BE2C (cell line): ENCODE results near the gene ZNF808.
A peak's percentile ranks its signal among the peaks of the same experiment; 100 is the strongest.
"Not testable (repeated sequence)": the region's sequence is repeated elsewhere in the genome, so short reads cannot be mapped to it uniquely, and the experiment has no call there.

Experiments
- DNase-seq: peaks from one replicate; pipeline ENCODE4 v3.0.0-alpha.2; 2020
- H3K27me3 ChIP-seq: fragments of 250-450 bp; sonication (Bioruptor Pico); 2 replicates; pipeline ENCODE4 v1.5.1; 2020; ENCODE audit warnings: mild to moderate bottlenecking
- H3K36me3 ChIP-seq: fragments of 250-450 bp; sonication (Bioruptor Pico); 2 replicates; pipeline ENCODE4 v1.5.1; 2020; ENCODE audit warnings: mild to moderate bottlenecking
- H3K4me1 ChIP-seq: fragments of 250-450 bp; sonication (Bioruptor Pico); 2 replicates; pipeline ENCODE4 v1.5.1; 2020
- H3K4me3 ChIP-seq: 2 replicates; pipeline ENCODE4 v1.5.1; 2011; ENCODE audit warnings: low read depth, low read length
- H3K9me3 ChIP-seq: fragments of 250-450 bp; sonication (Bioruptor Pico); 2 replicates; pipeline ENCODE4 v1.5.1; 2020
- CTCF ChIP-seq: IDR thresholded peaks from 2 replicates; pipeline ENCODE4 v1.5.1; 2012; ENCODE audit warnings: mild to moderate bottlenecking, low read depth, low read length

ZNF808 gene

GRCh38 chr19:52536448-52536800 lies 9.0 kb downstream of the ZNF808 start:
- peak overlapping the region; percentile 71 for H3K4me3 ChIP-seq
- no peaks in the 10 kb centered on the region for H3K36me3 ChIP-seq
- no peaks in the 10 kb centered on the region for H3K9me3 ChIP-seq
- DNase-seq: no peak
- H3K4me1 ChIP-seq: no peaks in the 10 kb centered on the region
- no peaks in the 10 kb centered on the region for H3K27me3 ChIP-seq
- no peak for TF ChIP-seq CTCF

- not testable (repeated sequence) for H3K27me3 ChIP-seq, H3K36me3 ChIP-seq, H3K9me3 ChIP-seq, H3K4me3 ChIP-seq, DNase-seq, H3K4me1 ChIP-seq
These were observed 11.3 kb downstream of the ZNF808 start for GRCh38 chr19:52538815-52539214.

GRCh38 chr19:52541176-52541575 lies 13.7 kb downstream of the ZNF808 start:
- not testable (repeated sequence) for DNase-seq, H3K36me3 ChIP-seq, H3K27me3 ChIP-seq, H3K4me1 ChIP-seq, H3K4me3 ChIP-seq, H3K9me3 ChIP-seq

GRCh38 chr19:52541608-52542007 lies 14.1 kb downstream of the ZNF808 start:
- no peaks in the 10 kb centered on the region for H3K36me3 ChIP-seq
- DNase-seq: no peak
- H3K4me3 ChIP-seq: no peak overlapping the region
- no peaks in the 10 kb centered on the region for H3K27me3 ChIP-seq
- no peaks in the 10 kb centered on the region for H3K9me3 ChIP-seq
- no peak for TF ChIP-seq CTCF
- no peaks in the 10 kb centered on the region for H3K4me1 ChIP-seq

GRCh38 chr19:52542541-52542940 lies 15.1 kb downstream of the ZNF808 start:
- not testable (repeated sequence) for DNase-seq, H3K9me3 ChIP-seq, H3K36me3 ChIP-seq, H3K4me3 ChIP-seq, H3K4me1 ChIP-seq, H3K27me3 ChIP-seq

GRCh38 chr19:52542984-52543664 lies 15.7 kb downstream of the ZNF808 start:
- Histone ChIP-seq H3K4me3 (no peak overlapping the region), H3K27me3 (no peaks in the 10 kb centered on the region), H3K9me3 (no peaks in the 10 kb centered on the region), H3K36me3 (no peaks in the 10 kb centered on the region), H3K4me1 (no peaks in the 10 kb centered on the region)
- no peak for TF ChIP-seq CTCF
- no peak for DNase-seq

GRCh38 chr19:52554216-52554971 lies 26.9 kb downstream of the ZNF808 start:
- peaks cover 22% of the 10 kb centered on the region for H3K36me3 ChIP-seq
- H3K9me3 ChIP-seq: peaks cover 3% of the 10 kb centered on the region; the same call in 1 of the 2 replicates

More at GRCh38 chr19:52554216-52554971, 26.9 kb downstream of the ZNF808 start:
- TF ChIP-seq CTCF: no peak
- no peak for DNase-seq
- no peak overlapping the region for H3K4me3 ChIP-seq
- no peaks in the 10 kb centered on the region for H3K27me3 ChIP-seq
- H3K4me1 ChIP-seq: no peaks in the 10 kb centered on the region
